Measurements from ENCODE around the gene ARAP1.
A peak's percentile ranks its signal among the peaks of the same experiment; 100 is the strongest.

ARAP1 gene

GRCh38 chr11:72724851-72725723 is 27.1 kb downstream of the ARAP1 start:
- DNase-seq (ENCODE audit: low read depth, low spot score) = peak; percentile 88

- DNase-seq (ENCODE audit: low read depth, low spot score) = no peak
These were observed 28.1 kb downstream of the ARAP1 start for GRCh38 chr11:72724021-72724551.

GRCh38 chr11:72723508-72723907 is 28.7 kb downstream of the ARAP1 start:
- DNase-seq (ENCODE audit: low read depth, low spot score) = no peak

DNA sequence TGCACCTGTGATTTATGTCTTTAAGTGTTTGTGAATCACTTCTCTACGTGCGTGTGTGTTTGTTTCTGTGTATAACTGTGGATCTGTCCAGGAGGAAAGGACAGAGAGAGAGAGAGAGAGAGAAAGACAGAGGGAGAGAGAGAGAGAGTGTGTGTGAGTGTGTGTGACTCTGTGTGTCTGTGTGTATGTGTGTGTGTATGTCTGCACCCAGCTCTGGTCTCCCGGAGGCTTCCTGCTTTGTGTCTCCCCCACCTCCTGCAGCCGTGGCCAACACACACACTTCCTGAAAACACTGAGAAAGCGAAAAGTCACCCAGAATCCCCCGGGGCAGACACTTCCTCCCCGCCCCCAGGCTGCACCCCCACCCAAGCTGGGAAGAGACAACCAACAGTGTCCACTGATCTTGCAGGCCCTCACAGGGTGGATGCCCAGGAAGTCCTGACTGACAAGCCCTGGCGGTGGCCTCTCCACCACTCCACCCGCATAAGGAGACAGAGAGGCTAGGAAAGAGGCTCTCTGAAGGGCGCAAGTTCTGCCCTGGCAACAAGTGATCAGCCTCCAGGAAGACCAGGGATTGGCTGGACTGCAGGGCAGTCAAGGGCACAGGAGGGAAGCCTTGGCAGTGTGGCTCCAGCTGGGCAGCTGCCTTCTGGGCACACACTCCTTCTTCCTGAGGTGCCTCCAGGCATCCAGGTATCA is 30.0 kb downstream of the ARAP1 start:
- DNase-seq (ENCODE audit: low read depth, low spot score) = peak; percentile 84

DNA sequence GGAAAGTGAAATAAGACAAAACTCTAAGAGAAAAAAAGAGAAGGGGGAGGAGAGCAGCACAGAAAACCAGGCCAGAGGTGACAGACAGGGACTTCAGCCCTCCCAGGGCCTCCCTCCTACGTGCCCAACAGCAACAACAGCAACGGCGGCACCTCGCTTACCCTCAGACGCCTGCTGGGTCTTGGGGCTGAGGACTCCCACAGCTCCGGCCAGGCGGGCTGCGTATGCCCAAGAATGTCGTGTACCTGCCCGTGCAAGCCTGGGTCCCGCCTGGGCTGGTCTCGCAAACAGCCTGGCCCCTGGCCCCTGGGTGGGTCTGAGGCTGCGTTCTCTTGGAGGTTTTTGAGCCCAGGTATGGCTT is 30.5 kb downstream of the ARAP1 start:
- DNase-seq (ENCODE audit: low read depth, low spot score) = no peak

DNA sequence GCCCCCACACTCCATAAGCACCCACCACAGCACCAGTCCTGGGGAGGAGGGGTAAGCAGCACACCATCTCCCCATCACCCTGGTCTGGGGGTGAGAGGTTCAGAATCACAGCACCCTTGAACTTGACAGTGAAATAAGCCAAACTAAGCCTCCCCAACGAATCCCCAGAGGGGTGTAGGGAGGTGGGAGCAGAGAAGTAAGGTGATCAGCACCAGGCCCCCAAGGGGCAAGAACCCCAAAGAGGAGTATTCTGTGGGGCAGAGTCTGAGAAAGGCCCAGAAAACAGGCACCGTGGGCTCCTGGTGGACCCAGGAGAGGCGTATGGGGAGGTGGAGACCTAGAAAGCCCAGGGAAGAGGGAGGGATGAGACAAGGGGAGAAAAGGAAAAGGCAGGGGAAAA is 30.9 kb downstream of the ARAP1 start:
- DNase-seq (ENCODE audit: low read depth, low spot score) = no peak

DNA sequence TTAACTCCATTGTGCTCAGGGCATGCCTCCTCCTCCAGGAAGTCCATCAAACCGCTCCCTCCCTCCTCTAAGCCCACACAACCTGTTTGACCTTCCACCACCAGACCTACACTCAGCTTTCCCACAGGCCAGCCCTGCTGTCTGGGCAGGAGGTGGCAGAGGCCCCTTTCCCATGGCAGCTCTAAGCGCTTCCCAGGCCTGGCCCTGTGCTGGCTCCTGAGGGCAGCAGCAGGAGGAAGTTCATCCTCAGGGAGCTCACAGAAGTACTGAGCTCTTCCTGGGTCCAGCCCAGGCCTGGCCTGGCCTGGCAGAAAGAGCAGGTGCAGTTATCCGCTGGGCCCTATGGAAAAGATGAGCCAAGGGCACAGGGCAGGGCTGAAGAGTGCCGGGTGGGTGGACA is 31.4 kb downstream of the ARAP1 start:
- no peak for DNase-seq (ENCODE audit: low read depth, low spot score)

- no peak for DNase-seq (ENCODE audit: low read depth, low spot score)
These were observed 32.2 kb downstream of the ARAP1 start for GRCh38 chr11:72720047-72720446.

GRCh38 chr11:72719551-72719950 is 32.7 kb downstream of the ARAP1 start:
- DNase-seq (ENCODE audit: low read depth, low spot score) = no peak

- DNase-seq (ENCODE audit: low read depth, low spot score) = no peak
These were observed 33.1 kb downstream of the ARAP1 start for GRCh38 chr11:72719144-72719543.

DNA sequence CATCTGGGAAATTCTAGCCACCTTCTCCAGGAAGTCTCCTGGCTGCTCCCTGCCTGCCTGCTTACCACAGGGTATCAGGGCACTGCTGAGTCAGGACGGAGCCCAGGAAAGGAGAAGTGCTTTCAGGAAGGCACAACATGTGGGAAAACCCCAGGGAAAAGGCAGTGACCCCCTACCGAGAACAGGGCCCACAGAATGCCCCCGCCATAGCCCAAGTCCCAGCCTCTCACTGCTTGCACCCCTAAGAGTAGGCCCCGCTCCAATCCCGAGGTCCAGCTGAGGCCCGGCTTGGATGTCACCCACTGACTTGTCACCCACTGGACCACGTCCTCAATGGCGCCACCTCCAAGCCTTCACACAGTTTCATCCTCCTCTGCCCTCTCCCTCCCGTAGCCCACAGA is 34.1 kb downstream of the ARAP1 start:
- DNase-seq (ENCODE audit: low read depth, low spot score) = no peak

GRCh38 chr11:72716788-72717435 is 35.3 kb downstream of the ARAP1 start:
- DNase-seq (ENCODE audit: low read depth, low spot score) = no peak

- DNase-seq (ENCODE audit: low read depth, low spot score) = no peak
These were observed 35.9 kb downstream of the ARAP1 start for GRCh38 chr11:72716290-72716689.

DNA sequence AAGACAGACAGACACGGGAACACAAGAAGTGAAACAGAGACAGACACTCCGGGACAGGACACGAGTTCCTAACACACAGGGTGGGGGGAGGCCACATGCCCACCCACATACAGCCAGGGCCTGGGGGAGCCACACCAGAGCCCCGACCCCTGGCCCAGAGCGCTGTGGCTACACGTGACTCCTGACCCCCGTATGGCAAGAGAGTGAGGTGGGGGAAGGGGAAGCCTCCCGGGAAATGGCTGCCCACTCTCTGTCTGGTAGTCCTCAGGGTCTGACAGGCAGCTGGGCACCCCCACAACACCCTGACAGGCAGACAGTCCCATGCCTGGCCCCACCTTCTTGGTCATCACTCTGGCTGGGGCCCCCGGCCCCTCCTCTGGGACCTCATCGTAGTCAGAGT is 39.4 kb downstream of the ARAP1 start:
- DNase-seq (ENCODE audit: low read depth, low spot score) = no peak

GRCh38 chr11:72712168-72712751 is 39.9 kb downstream of the ARAP1 start:
- no peak for DNase-seq (ENCODE audit: low read depth, low spot score)

DNA sequence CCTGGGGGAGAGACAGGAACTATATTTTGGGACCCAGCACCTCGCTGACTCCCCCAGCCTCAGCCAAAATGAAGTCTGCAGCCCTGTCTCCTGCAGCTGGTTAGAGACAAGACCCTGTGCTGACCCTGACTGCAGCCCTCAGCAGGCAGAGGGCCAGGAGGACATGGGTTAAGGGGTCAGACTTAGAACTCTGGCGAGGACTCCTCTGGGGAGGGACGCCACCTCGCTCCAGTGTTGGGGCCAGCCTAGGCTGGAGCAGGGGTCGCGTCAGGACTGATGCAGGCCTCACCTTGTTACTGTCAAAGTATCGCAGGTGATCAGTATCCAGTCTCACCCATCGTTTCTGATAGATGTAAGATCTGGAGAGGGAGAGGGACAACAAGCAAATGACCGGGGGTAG is 41.1 kb downstream of the ARAP1 start:
- no peak for DNase-seq (ENCODE audit: low read depth, low spot score)

DNA sequence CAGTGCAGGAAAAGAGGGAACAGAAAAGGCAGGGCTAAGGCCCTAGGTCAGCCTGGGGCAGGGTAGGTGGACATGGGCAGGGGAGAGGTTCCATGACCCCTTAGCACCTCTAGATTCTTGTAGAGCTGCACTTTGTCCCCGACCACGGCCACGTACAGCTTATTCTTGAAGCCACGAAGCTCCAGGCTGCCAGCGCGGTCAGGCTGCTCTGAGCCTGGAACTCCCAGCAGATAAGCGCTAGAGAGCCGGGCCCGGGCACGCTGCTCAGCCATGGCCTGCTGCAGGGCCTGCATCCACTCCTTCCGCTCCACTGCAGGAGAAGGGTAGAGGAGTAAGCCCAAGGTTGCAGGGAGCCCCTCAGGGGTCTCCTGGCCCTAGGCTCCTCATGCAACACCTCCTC is 41.9 kb downstream of the ARAP1 start:
- DNase-seq (ENCODE audit: low read depth, low spot score) = no peak

DNA sequence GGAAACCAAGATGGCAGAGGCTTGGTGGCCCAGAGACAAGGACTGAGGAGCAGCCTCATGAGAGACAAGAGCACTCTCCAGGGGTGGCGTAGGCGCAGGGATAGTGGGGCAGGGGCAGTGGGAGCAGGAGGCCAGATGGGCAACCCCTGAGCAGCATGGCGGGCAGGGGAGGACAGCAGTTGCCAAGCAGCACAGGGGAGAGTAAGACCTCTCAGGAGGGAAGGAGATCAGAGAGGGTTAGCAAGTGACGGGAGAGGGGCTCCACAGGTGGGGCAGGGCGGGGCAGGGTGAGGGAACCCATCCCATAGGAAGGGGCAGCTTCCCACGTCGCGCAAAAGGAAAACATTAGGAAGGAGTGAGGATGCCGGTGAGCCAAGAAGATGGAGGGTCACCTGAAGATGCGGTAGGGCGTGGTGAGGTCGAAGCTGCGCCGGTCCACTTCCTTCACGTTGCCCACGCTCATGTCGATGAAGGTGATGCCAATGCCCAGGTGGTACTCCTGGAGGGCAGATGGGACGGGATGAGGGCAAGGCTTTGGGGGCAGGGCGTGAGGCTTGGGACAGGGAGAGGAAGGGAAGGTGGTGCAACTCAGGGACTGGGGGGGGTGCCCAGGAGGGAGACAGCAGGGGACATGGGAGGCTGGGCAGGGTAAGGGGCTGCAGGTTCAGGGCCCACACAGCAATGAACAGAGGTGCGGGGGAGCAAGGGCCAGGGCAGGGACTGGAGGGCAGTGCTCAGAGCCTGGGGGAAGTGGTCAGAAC is 42.5 kb downstream of the ARAP1 start:
- DNase-seq (ENCODE audit: low read depth, low spot score) = no peak

DNA sequence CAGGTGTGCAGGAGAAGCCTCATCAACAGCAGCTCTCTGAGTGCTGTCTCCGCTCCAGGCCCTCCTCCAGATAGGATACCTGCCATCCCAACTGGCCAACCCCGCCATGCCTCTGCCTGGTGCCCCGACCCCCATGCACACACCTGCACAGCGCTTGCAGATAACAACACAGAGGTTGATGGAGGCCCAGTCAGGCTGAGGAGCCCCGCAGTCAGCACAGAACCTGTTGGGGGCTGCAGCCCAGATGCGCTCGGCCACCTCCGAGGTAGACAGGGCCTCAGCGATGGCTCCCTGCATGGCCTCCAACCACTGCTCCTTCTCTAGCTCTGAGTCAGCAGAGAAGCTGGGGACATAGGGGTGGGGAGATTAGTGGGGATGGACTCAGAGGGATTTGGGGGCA is 45.2 kb downstream of the ARAP1 start:
- no peak for DNase-seq (ENCODE audit: low read depth, low spot score)

DNA sequence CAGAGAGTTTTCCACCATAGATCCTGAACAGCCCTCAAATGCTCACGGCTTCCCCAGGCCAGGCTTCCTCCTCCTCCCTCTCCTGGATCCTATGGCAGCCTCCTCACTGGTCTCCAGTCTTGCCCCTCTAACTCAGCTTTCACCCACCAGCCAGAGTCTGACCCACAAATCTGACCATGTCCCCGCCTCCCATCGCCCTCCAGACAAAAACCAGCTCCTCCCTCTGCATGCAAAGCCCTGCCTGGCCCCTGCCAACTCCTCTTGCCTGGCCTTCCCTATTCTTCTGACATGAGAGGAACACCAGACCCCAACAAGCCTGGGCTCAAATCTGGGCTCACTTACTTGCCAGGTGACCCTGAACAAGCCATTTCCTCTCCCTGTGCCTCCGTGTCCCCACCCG is 45.6 kb downstream of the ARAP1 start:
- DNase-seq (ENCODE audit: low read depth, low spot score) = no peak

Measured in ELF-1 (cell line).